Stimulated activated naive CD8-positive, alpha-beta T cell treated with anti-CD3 and anti-CD28 coated beads, Interleukin-15, Interleukin-2, amounts not matched to agents 100 ng/mL and 50 ng/mL, for 24 hours (primary cell): ENCODE data around the gene DUSP2.
A peak's percentile ranks its signal among the peaks of the same experiment; 100 is the strongest.

Experiments used
- H3K27ac Mint-ChIP-seq: one replicate; pipeline ENCODE4 v1.8.0; 2021; ENCODE audit warnings: mild to moderate bottlenecking, mixed read lengths
- H3K27me3 Mint-ChIP-seq: one replicate; pipeline ENCODE4 v1.8.0; 2021; ENCODE audit warnings: mixed read lengths
- H3K36me3 Mint-ChIP-seq: one replicate; pipeline ENCODE4 v1.8.0; 2021; ENCODE audit warnings: low read depth, mixed read lengths
- H3K4me1 Mint-ChIP-seq: one replicate; pipeline ENCODE4 v1.8.0; 2021; ENCODE audit warnings: low read depth, mixed read lengths
- H3K4me3 Mint-ChIP-seq: one replicate; pipeline ENCODE4 v1.8.0; 2021; ENCODE audit warnings: mild to moderate bottlenecking, mixed read lengths
- H3K9me3 Mint-ChIP-seq: one replicate; pipeline ENCODE4 v1.8.0; 2021; ENCODE audit warnings: mixed read lengths

Gene DUSP2

GRCh38 chr2:96120091-96120720 lies 25.0 kb downstream of the DUSP2 start:
- Mint-ChIP-seq H3K27me3 (peaks cover 40% of the 10 kb centered on the region), H3K36me3 (peaks cover 5% of the 10 kb centered on the region), H3K4me1 (peaks cover 30% of the 10 kb centered on the region), H3K4me3 (no peak overlapping the region), H3K9me3 (no peaks in the 10 kb centered on the region), H3K27ac (no peak overlapping the region)

- Mint-ChIP-seq H3K36me3 (no peaks in the 10 kb centered on the region), H3K4me3 (no peak overlapping the region), H3K27me3 (peaks cover 41% of the 10 kb centered on the region), H3K9me3 (no peaks in the 10 kb centered on the region), H3K27ac (no peak overlapping the region), H3K4me1 (peaks cover 30% of the 10 kb centered on the region)
Measured at GRCh38 chr2:96119389-96119751, 25.9 kb downstream of the DUSP2 start.

- Mint-ChIP-seq H3K4me3 (no peak overlapping the region), H3K27ac (no peak overlapping the region), H3K36me3 (no peaks in the 10 kb centered on the region)
Measured at GRCh38 chr2:96118698-96119388, 26.4 kb downstream of the DUSP2 start.

GRCh38 chr2:96117701-96118588 lies 27.3 kb downstream of the DUSP2 start:
- Mint-ChIP-seq H3K36me3 (no peaks in the 10 kb centered on the region), H3K27ac (no peak overlapping the region), H3K27me3 (peaks cover 41% of the 10 kb centered on the region), H3K9me3 (no peaks in the 10 kb centered on the region), H3K4me1 (peaks cover 30% of the 10 kb centered on the region), H3K4me3 (peak overlapping the region; percentile 72)

More at GRCh38 chr2:96118698-96119388, 26.4 kb downstream of the DUSP2 start:
- Mint-ChIP-seq H3K4me1 (peaks cover 30% of the 10 kb centered on the region), H3K9me3 (no peaks in the 10 kb centered on the region), H3K27me3 (peaks cover 41% of the 10 kb centered on the region)

GRCh38 chr2:96116879-96117533 lies 28.2 kb downstream of the DUSP2 start:
- H3K27ac Mint-ChIP-seq, result no peak overlapping the region

GRCh38 chr2:96116424-96116878 lies 28.8 kb downstream of the DUSP2 start, which contains the start of gene ADRA2B:
Gene ADRA2B (minus strand): TSS chr2:96116571. CDS start chr2:96116149, 422 bp downstream.
- Mint-ChIP-seq H3K4me3 (peak within 1 kb of the TSS; percentile 72), H3K27ac (peak within 1 kb of the TSS; percentile 40)

More at GRCh38 chr2:96116879-96117533, 28.2 kb downstream of the DUSP2 start:
- Mint-ChIP-seq H3K4me3 (peak overlapping the region; percentile 72), H3K4me1 (peaks cover 30% of the 10 kb centered on the region), H3K27me3 (peaks cover 41% of the 10 kb centered on the region), H3K9me3 (no peaks in the 10 kb centered on the region), H3K36me3 (no peaks in the 10 kb centered on the region)

GRCh38 chr2:96115631-96116423 lies 29.4 kb downstream of the DUSP2 start:
- H3K9me3 Mint-ChIP-seq, result no peaks in the 10 kb centered on the region
- peaks cover 29% of the 10 kb centered on the region for H3K27me3 Mint-ChIP-seq
- no peaks in the 10 kb centered on the region for H3K36me3 Mint-ChIP-seq
- H3K4me3 Mint-ChIP-seq, result peak overlapping the region; percentile 72
- H3K4me1 Mint-ChIP-seq, result peaks cover 30% of the 10 kb centered on the region
- peak overlapping the region; percentile 40 for H3K27ac Mint-ChIP-seq

More at GRCh38 chr2:96116424-96116878, 28.8 kb downstream of the DUSP2 start, which contains the start of gene ADRA2B:
- Mint-ChIP-seq H3K27me3 (peaks cover 36% of the 10 kb centered on the region), H3K36me3 (no peaks in the 10 kb centered on the region), H3K9me3 (no peaks in the 10 kb centered on the region), H3K4me1 (peaks cover 30% of the 10 kb centered on the region)

GRCh38 chr2:96114903-96115581 lies 30.2 kb downstream of the DUSP2 start:
- Mint-ChIP-seq H3K36me3 (no peaks in the 10 kb centered on the region), H3K27me3 (peaks cover 22% of the 10 kb centered on the region), H3K4me3 (peak overlapping the region; percentile 72), H3K27ac (no peak overlapping the region), H3K4me1 (peaks cover 22% of the 10 kb centered on the region), H3K9me3 (no peaks in the 10 kb centered on the region)

GRCh38 chr2:96114546-96114902 lies 30.7 kb downstream of the DUSP2 start:
- no peak overlapping the region for H3K4me3 Mint-ChIP-seq
- peaks cover 19% of the 10 kb centered on the region for H3K4me1 Mint-ChIP-seq
- H3K9me3 Mint-ChIP-seq, result no peaks in the 10 kb centered on the region
- H3K27ac Mint-ChIP-seq, result no peak overlapping the region
- H3K36me3 Mint-ChIP-seq, result no peaks in the 10 kb centered on the region
- H3K27me3 Mint-ChIP-seq, result peaks cover 18% of the 10 kb centered on the region

GRCh38 chr2:96113951-96114350 lies 31.3 kb downstream of the DUSP2 start:
- H3K36me3 Mint-ChIP-seq, result no peaks in the 10 kb centered on the region
- H3K27me3 Mint-ChIP-seq, result peaks cover 14% of the 10 kb centered on the region
- H3K4me1 Mint-ChIP-seq, result peaks cover 19% of the 10 kb centered on the region
- no peaks in the 10 kb centered on the region for H3K9me3 Mint-ChIP-seq
- H3K27ac Mint-ChIP-seq, result no peak overlapping the region
- H3K4me3 Mint-ChIP-seq, result no peak overlapping the region

GRCh38 chr2:96113367-96113677 lies 31.9 kb downstream of the DUSP2 start:
- H3K4me3 Mint-ChIP-seq, result no peak overlapping the region
- H3K27ac Mint-ChIP-seq, result no peak overlapping the region
- H3K9me3 Mint-ChIP-seq, result no peaks in the 10 kb centered on the region
- H3K36me3 Mint-ChIP-seq, result no peaks in the 10 kb centered on the region
- peaks cover 19% of the 10 kb centered on the region for H3K4me1 Mint-ChIP-seq
- H3K27me3 Mint-ChIP-seq, result peaks cover 8% of the 10 kb centered on the region

- H3K27ac Mint-ChIP-seq, result no peak overlapping the region
- peaks cover 14% of the 10 kb centered on the region for H3K4me1 Mint-ChIP-seq
- no peaks in the 10 kb centered on the region for H3K36me3 Mint-ChIP-seq
- no peak overlapping the region for H3K4me3 Mint-ChIP-seq
- H3K9me3 Mint-ChIP-seq, result no peaks in the 10 kb centered on the region
- peaks cover 8% of the 10 kb centered on the region for H3K27me3 Mint-ChIP-seq
Measured at GRCh38 chr2:96112501-96113366, 32.5 kb downstream of the DUSP2 start.
